K562 (cell line): ENCODE data around the gene GP1BB. TPM values are rescaled to one million over a fixed set of nuclear protein-coding genes. Genes with fewer than 3 reads are reported as not detected.

Experiments used
- BMI1 ChIP-seq: fragments of 150-350 bp; IDR thresholded peaks from 2 replicates; pipeline ENCODE4 v1.6.1; 2014; ENCODE audit warnings: low read length
- EWSR1 ChIP-seq: fragments of 450-650 bp; IDR thresholded peaks from 2 replicates; pipeline ENCODE4 v1.6.1; 2018; ENCODE audit warnings: borderline replicate concordance, mild to moderate bottlenecking, low read depth, moderate library complexity; ENCODE audit not compliant: partially characterized antibody
- HSF4 ChIP-seq: fragments of 250-450 bp; sonication (Bioruptor Pico); IDR thresholded peaks from 2 replicates; pipeline ENCODE4 v2.1.2; 2022; ENCODE audit warnings: mild to moderate bottlenecking, moderate library complexity, borderline replicate concordance
- PHTF2 ChIP-seq: fragments of 250-450 bp; sonication (Bioruptor Pico); IDR thresholded peaks from 2 replicates; pipeline ENCODE4 v1.5.0; 2021; ENCODE audit warnings: mild to moderate bottlenecking
- PRPF4 ChIP-seq: fragments of 200-400 bp; formaldehyde crosslinking; IDR thresholded peaks from one replicate; pipeline ENCODE4 v1.6.1; 2017; ENCODE audit warnings: low read length, low read depth, mild to moderate bottlenecking; ENCODE audit not compliant: insufficient read depth, poor library complexity, severe bottlenecking
- RAD21 ChIP-seq, 2 experiments: fragments of 250-450 bp in 1 of 2; fragments of 450-650 bp in 1 of 2; sonication (Bioruptor Pico) in 1 of 2; formaldehyde crosslinking in 1 of 2; IDR thresholded peaks in 1 of 2; conservative IDR thresholded peaks in 1 of 2; 2 replicates each; pipeline versions ENCODE4 v1.4.0 to v1.8.0; 2020 to 2022; ENCODE audit warnings: mild to moderate bottlenecking in 2 of 2, moderate library complexity in 1 of 2
- SRSF1 ChIP-seq: fragments of 200-400 bp; formaldehyde crosslinking; IDR thresholded peaks from 2 replicates; pipeline ENCODE4 v1.6.1; 2017; ENCODE audit warnings: mild to moderate bottlenecking, low read depth, low read length, moderate library complexity
- SRSF3 ChIP-seq: fragments of 200-400 bp; formaldehyde crosslinking; IDR thresholded peaks from 2 replicates; pipeline ENCODE4 v1.6.1; 2016; ENCODE audit warnings: mild to moderate bottlenecking, low read length, moderate library complexity; ENCODE audit not compliant: insufficient read depth
- STAT5A ChIP-seq: IDR thresholded peaks from 2 replicates; pipeline ENCODE4 v1.6.1; 2012; ENCODE audit warnings: low read length, inconsistent platforms, borderline replicate concordance
- TFAM ChIP-seq: fragments of 250-450 bp; sonication (Bioruptor Pico); conservative IDR thresholded peaks from 2 replicates; pipeline ENCODE4 v1.5.0; 2021; ENCODE audit warnings: mild to moderate bottlenecking, moderate library complexity
- U2AF1 ChIP-seq: fragments of 200-400 bp; formaldehyde crosslinking; optimal IDR thresholded peaks from 2 replicates; pipeline ENCODE3; 2017; ENCODE audit warnings: mild to moderate bottlenecking, low read depth, low read length, moderate library complexity
- U2AF2 ChIP-seq: fragments of 200-400 bp; formaldehyde crosslinking; optimal IDR thresholded peaks from 2 replicates; pipeline ENCODE3; 2017; ENCODE audit warnings: low read depth, mild to moderate bottlenecking, low read length
- ZNF165 ChIP-seq: fragments of 250-450 bp; sonication (Bioruptor Pico); IDR thresholded peaks from 2 replicates; pipeline ENCODE4 v1.4.0; 2020; ENCODE audit warnings: borderline replicate concordance
- ZNF584 ChIP-seq: fragments of 200-800 bp; sonication (Bioruptor generic); IDR thresholded peaks from 2 replicates; pipeline ENCODE4 v1.6.1; 2016; ENCODE audit warnings: low read depth, mild to moderate bottlenecking, missing genetic modification characterization, missing compliant biosample characterization
- ZSCAN32 ChIP-seq: fragments of 450-650 bp; formaldehyde crosslinking; IDR thresholded peaks from 2 replicates; pipeline ENCODE4 v1.4.0; 2020; ENCODE audit warnings: mild to moderate bottlenecking, moderate library complexity
- polyA plus RNA-seq, 8 experiments: library from polyadenylated mRNA; depleted of rRNA in 4 of 8; stranded (reverse) in 5 of 8; unstranded in 3 of 8; fragments of >200 nt; fragmentation: Nextera tagmentation in 2 of 8; fragmentation: Illumina TruSeq in 1 of 8; extraction: Ambion mirVana in 2 of 8; extraction: Trizol in 1 of 8; gene quantifications; 2 replicates each; pipeline versions ENCODE4 v1.2.1 to v1.2.3, GENCODE V29; 2011 to 2014; ENCODE audit warnings: inconsistent platforms in 1 of 8, missing spikeins in 1 of 8
- total RNA-seq, 7 experiments: library from RNA; depleted of rRNA in 6 of 7; stranded (reverse); fragments of >200 nt in 6 of 7; fragmentation: Illumina TruSeq in 2 of 7; extraction: Trizol in 2 of 7; gene quantifications; 2 replicates each; pipeline versions ENCODE4 v1.2.1 to v1.2.3, GENCODE V29; 2011 to 2021; ENCODE audit warnings: low replicate concordance in 1 of 7
- TF ChIP-seq, protein P1 (sequence below), 2 experiments: fragments of 450-650 bp; IDR thresholded peaks; 2 replicates each; pipeline ENCODE4 v1.6.1; 2018; ENCODE audit warnings: mild to moderate bottlenecking in 2 of 2, low read depth in 1 of 2; ENCODE audit not compliant: partially characterized antibody in 2 of 2
- TF ChIP-seq, protein P2 (sequence below): sonication (generic); formaldehyde crosslinking; IDR thresholded peaks from 2 replicates; pipeline ENCODE4 v1.8.0; 2022; ENCODE audit warnings: mild to moderate bottlenecking, missing genetic modification reagents
- TF ChIP-seq, protein P3 (sequence below): sonication (generic); formaldehyde crosslinking; IDR thresholded peaks from 2 replicates; pipeline ENCODE4 v1.8.0; 2022; ENCODE audit warnings: mild to moderate bottlenecking, missing genetic modification reagents

GP1BB gene
- total and polyA plus RNA-seq, 9 of the 15 experiments (the other 6 are each of a cell fraction or from before 2014, with no cell fraction given): 0.69 to 162 (median 2.8) TPM

DNA sequence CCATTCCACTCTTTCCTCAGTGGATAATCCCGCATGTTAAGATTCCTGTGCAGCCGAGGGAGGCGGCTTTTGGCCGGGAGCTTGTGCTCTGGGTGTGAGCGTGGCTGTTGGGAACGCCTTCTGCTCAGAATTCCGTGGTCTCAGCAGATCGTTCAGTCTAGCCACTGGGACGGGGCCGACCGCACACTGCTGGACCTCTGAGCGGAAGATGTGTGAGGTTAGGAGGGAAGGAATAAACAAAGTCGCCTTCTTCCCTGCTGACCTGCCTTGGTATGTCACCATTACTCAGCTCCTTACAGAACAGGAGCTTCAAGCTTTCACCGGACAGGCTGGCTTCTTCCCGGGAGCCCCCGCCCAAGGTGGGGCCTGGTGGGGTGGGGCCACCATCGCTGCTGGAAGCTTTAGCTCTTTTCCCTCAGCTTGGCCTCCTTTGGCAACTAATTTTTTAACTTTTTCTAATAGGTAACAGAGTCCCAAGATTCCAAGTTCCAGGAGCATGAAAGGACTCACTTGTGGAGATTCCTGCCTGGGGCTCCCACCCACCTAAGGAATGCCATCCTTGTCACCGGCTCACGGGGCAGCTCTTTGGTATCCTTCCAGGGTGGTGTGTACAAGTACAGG is 31.5 kb upstream of the GP1BB start (continued):
- TF ChIP-seq, protein P1, sequence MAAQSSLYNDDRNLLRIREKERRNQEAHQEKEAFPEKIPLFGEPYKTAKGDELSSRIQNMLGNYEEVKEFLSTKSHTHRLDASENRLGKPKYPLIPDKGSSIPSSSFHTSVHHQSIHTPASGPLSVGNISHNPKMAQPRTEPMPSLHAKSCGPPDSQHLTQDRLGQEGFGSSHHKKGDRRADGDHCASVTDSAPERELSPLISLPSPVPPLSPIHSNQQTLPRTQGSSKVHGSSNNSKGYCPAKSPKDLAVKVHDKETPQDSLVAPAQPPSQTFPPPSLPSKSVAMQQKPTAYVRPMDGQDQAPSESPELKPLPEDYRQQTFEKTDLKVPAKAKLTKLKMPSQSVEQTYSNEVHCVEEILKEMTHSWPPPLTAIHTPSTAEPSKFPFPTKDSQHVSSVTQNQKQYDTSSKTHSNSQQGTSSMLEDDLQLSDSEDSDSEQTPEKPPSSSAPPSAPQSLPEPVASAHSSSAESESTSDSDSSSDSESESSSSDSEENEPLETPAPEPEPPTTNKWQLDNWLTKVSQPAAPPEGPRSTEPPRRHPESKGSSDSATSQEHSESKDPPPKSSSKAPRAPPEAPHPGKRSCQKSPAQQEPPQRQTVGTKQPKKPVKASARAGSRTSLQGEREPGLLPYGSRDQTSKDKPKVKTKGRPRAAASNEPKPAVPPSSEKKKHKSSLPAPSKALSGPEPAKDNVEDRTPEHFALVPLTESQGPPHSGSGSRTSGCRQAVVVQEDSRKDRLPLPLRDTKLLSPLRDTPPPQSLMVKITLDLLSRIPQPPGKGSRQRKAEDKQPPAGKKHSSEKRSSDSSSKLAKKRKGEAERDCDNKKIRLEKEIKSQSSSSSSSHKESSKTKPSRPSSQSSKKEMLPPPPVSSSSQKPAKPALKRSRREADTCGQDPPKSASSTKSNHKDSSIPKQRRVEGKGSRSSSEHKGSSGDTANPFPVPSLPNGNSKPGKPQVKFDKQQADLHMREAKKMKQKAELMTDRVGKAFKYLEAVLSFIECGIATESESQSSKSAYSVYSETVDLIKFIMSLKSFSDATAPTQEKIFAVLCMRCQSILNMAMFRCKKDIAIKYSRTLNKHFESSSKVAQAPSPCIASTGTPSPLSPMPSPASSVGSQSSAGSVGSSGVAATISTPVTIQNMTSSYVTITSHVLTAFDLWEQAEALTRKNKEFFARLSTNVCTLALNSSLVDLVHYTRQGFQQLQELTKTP (IDR thresholded peaks at IDR 0.05; ENCODE audit: low read depth in 1 of 2, partially characterized antibody in 2 of 2): peak; percentile 11 to 50
- TF ChIP-seq U2AF1 (no peak), ZNF584 (CRISPR knock-in tag) (no peak), TFAM (CRISPR knock-in tag) (no peak), ZNF165 (0 out of 2 replicates have a peak, but pooled peaks have one; percentile 31), BMI1 (no peak; the same call in 1 of the 2 replicates), STAT5A (no peak), RAD21 (CRISPR knock-in tag; conservative IDR thresholded peaks at IDR 0.05 in 1 of 2, IDR thresholded peaks at IDR 0.05 in 1 of 2) (no peak), SRSF3 (no peak), PRPF4 (no peak), ZSCAN32 (CRISPR knock-in tag) (no peak), U2AF2 (no peak), EWSR1 (no peak), SRSF1 (no peak), PHTF2 (no peak), HSF4 (CRISPR knock-in tag) (no peak)
- TF ChIP-seq, protein P2, sequence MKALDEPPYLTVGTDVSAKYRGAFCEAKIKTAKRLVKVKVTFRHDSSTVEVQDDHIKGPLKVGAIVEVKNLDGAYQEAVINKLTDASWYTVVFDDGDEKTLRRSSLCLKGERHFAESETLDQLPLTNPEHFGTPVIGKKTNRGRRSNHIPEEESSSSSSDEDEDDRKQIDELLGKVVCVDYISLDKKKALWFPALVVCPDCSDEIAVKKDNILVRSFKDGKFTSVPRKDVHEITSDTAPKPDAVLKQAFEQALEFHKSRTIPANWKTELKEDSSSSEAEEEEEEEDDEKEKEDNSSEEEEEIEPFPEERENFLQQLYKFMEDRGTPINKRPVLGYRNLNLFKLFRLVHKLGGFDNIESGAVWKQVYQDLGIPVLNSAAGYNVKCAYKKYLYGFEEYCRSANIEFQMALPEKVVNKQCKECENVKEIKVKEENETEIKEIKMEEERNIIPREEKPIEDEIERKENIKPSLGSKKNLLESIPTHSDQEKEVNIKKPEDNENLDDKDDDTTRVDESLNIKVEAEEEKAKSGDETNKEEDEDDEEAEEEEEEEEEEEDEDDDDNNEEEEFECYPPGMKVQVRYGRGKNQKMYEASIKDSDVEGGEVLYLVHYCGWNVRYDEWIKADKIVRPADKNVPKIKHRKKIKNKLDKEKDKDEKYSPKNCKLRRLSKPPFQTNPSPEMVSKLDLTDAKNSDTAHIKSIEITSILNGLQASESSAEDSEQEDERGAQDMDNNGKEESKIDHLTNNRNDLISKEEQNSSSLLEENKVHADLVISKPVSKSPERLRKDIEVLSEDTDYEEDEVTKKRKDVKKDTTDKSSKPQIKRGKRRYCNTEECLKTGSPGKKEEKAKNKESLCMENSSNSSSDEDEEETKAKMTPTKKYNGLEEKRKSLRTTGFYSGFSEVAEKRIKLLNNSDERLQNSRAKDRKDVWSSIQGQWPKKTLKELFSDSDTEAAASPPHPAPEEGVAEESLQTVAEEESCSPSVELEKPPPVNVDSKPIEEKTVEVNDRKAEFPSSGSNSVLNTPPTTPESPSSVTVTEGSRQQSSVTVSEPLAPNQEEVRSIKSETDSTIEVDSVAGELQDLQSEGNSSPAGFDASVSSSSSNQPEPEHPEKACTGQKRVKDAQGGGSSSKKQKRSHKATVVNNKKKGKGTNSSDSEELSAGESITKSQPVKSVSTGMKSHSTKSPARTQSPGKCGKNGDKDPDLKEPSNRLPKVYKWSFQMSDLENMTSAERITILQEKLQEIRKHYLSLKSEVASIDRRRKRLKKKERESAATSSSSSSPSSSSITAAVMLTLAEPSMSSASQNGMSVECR: no peak
- TF ChIP-seq, protein P3, sequence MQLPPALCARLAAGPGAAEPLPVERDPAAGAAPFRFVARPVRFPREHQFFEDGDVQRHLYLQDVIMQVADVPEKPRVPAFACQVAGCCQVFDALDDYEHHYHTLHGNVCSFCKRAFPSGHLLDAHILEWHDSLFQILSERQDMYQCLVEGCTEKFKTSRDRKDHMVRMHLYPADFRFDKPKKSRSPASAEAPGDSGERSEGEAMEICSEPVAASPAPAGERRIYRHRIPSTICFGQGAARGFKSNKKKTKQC: no peak
